ENCODE data around the gene PKHD1. TPM values are rescaled to one million over a fixed set of nuclear protein-coding genes. Genes with fewer than 3 reads are reported as not detected.

Gene PKHD1
- total RNA-seq, 1 experiment from 2014 or later = 0.09 TPM

DNA sequence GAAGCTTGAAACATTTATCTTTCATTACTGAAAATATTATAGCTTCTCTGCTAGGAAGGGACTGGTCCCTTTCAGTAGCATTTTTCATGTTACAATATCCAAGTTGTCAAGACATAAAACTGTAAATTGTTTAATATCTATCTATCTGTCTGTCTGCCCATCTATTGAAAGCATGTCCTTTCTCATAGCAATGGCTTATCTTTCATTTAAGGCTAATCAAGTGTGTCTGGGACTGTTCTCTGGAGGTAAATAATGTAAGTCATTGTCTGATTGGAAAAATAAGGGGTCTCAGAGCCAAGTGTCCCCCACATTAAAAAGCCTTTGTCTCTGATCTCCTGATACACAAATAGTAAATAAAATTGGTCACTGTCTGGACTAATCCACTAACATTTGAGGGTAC lies 135.5 kb downstream of the PKHD1 start:
- DNase-seq = no peak
- no peaks in the 10 kb centered on the region for H3K79me2 ChIP-seq (ENCODE audit: insufficient read depth, low read length)
- Mint-ChIP-seq H3K36me3 (ENCODE audit: insufficient read depth in 1 of 3, low read depth in 3 of 3) (no peaks in the 10 kb centered on the region), H3K4me1 (no peaks in the 10 kb centered on the region), H3K27ac (no peak overlapping the region), H3K27me3 (ENCODE audit: low read depth) (no peaks in the 10 kb centered on the region), H3K9me3 (no peaks in the 10 kb centered on the region), H3K4me3 (no peak overlapping the region)
- TF ChIP-seq, protein P1, sequence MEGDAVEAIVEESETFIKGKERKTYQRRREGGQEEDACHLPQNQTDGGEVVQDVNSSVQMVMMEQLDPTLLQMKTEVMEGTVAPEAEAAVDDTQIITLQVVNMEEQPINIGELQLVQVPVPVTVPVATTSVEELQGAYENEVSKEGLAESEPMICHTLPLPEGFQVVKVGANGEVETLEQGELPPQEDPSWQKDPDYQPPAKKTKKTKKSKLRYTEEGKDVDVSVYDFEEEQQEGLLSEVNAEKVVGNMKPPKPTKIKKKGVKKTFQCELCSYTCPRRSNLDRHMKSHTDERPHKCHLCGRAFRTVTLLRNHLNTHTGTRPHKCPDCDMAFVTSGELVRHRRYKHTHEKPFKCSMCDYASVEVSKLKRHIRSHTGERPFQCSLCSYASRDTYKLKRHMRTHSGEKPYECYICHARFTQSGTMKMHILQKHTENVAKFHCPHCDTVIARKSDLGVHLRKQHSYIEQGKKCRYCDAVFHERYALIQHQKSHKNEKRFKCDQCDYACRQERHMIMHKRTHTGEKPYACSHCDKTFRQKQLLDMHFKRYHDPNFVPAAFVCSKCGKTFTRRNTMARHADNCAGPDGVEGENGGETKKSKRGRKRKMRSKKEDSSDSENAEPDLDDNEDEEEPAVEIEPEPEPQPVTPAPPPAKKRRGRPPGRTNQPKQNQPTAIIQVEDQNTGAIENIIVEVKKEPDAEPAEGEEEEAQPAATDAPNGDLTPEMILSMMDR (conservative IDR thresholded peaks at IDR 0.05) = no peak
- H2BK15ac ChIP-seq (ENCODE audit: low read depth, low read length) = no peak overlapping the region
- H3K27me3 ChIP-seq (ENCODE audit: insufficient read depth, low read length) = no peaks in the 10 kb centered on the region
- H3K18ac ChIP-seq (ENCODE audit: insufficient read length, low read depth, low read length) = no peak overlapping the region
- no peak overlapping the region for H3T11ph ChIP-seq (ENCODE audit: low read length)
- H3K9ac ChIP-seq (ENCODE audit: extremely low read depth, insufficient read length, low read length) = no peak overlapping the region
- no peak overlapping the region for H3K4ac ChIP-seq (ENCODE audit: low read depth, low read length)
- no peak overlapping the region for H3K23ac ChIP-seq (ENCODE audit: insufficient read length, low read depth, low read length)
- H3K4me2 ChIP-seq (ENCODE audit: insufficient read depth, insufficient read length, low read length) = no peak overlapping the region
- no peak overlapping the region for H2AK5ac ChIP-seq (ENCODE audit: insufficient read length, low read length)
- no peaks in the 10 kb centered on the region for H3K79me1 ChIP-seq (ENCODE audit: insufficient read depth, low read depth, low read length, poor library complexity, severe bottlenecking)
- no peak overlapping the region for H3K14ac ChIP-seq (ENCODE audit: insufficient read depth, low read length)
- no peaks in the 10 kb centered on the region for H3K4me1 ChIP-seq (ENCODE audit: insufficient read depth, low read length)
- H4K20me1 ChIP-seq (ENCODE audit: control insufficient read depth, insufficient read depth, insufficient read length) = no peaks in the 10 kb centered on the region
- no peak overlapping the region for H2BK120ac ChIP-seq (ENCODE audit: low read depth, low read length, poor library complexity, severe bottlenecking)
- H4K8ac ChIP-seq (replicated peaks; ENCODE audit: insufficient read length, low read depth, low read length) = no peak overlapping the region
- H2BK5ac ChIP-seq (ENCODE audit: insufficient read length, low read length) = no peak overlapping the region
- H2BK12ac ChIP-seq (ENCODE audit: insufficient read length, low read depth, low read length) = no peak overlapping the region
- H3K23me2 ChIP-seq (ENCODE audit: insufficient read length, low read depth, low read length, poor library complexity, severe bottlenecking) = no peaks in the 10 kb centered on the region
- H4K5ac ChIP-seq (ENCODE audit: insufficient read length, low read depth, low read length) = no peak overlapping the region
- no peak overlapping the region for H3K27ac ChIP-seq (ENCODE audit: insufficient read length, low read depth, low read length)
- H4K91ac ChIP-seq (ENCODE audit: insufficient read length, low read depth, low read length) = no peak overlapping the region
- no peak overlapping the region for H2AFZ ChIP-seq (ENCODE audit: low read length)
- H3K56ac ChIP-seq (ENCODE audit: insufficient read length, low read depth, low read length) = no peak overlapping the region
- no peaks in the 10 kb centered on the region for H3K9me3 ChIP-seq (ENCODE audit: control insufficient read depth, low read depth, low read length)
- no peak overlapping the region for H2BK20ac ChIP-seq (ENCODE audit: low read depth, low read length, poor library complexity, severe bottlenecking)
